Measurements from ENCODE around the gene ACOT7.
"Not testable (repeated sequence)": the region's sequence is repeated elsewhere in the genome, so short reads cannot be mapped to it uniquely, and the experiment has no call there.

ACOT7 gene

DNA sequence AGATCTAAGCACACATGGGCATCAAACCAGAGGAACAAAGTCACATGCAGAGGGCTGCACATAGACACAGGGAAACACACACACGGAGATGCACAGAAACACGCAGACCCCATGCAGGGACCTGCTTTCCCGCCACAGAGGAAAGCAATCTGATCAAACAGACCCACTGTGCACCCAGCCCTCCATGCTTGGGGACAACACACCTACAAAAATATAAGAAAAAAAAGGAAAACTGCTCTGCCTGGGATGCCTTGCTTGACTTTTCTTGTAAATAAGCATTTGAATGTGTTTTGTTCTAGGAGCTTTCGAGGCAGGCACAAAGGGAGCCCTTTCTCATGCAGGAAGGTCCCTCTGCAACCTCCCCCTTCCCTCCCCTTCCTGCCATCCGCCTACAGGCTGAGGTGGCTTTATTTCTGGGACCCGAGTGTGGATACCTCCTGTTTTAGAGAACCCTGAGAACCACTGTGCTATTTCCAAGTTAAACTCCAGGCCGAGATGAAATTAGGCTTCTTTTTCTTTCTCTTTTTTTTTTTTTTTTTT, 154.3 kb downstream of the ACOT7 start:
- no peak for DNase-seq (ENCODE audit: low read depth in 2 of 2)

DNA sequence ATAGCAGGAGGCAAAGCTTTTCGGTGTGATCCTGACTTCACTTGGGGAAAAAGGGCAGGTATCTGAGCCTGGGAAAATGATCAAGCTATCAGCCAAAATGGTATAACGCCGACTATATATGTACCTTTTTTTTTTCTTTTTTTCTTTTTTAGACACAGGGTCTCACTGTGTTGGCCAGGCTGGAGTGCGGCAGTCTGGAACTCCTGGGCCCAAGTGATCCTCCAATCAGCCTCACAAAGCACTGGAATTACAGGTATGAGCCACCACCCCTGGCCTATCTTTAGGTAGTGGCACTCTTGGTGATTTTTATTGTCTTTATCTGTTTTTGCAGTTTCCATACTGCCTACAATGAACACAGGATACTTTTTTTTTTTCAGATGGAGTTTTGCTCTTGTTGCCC, 156.5 kb downstream of the ACOT7 start:
- no peak for DNase-seq (ENCODE audit: low read depth in 2 of 2)

GRCh38 chr1:6235296-6235677, 158.3 kb downstream of the ACOT7 start:
- DNase-seq (ENCODE audit: low read depth in 2 of 2), result no peak

DNA sequence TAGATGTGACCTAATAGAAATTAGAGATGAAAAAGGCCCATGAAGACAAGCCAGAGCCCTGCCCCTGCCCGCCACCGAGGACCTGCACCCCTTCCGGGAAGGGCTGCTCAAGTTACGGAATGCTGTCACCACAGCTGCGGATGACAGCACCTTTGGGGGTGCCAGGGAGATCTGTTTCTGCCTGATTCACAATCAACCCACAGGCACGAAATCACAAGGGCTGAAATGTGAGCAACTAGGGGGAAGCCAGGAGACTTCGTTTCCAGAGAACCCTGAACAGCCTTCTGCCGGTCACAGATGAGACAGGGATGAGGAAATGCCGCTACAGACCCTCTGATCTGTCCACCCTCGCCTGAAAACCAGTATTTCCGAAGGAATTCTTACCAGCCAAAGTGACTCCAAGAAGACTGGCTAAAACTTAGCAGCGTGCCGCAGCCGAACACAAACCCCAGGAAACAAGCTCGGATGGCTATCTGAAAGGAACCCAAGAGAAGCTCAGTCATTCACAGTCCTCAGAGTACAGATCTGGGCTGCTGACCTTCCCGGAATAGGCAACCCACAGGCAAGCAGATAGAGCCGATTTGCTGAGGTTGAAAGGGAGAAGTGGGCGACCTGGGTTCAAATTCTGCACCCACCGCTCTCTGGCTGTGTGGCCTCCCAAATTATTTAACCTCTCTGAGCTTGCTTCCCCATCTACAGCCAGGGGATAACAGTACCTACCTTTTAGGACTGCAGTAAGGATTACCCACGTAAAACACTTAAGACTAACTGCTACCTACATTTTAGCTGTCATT, 158.9 kb downstream of the ACOT7 start:
- DNase-seq (ENCODE audit: low read depth in 2 of 2), result no peak

- no peak for DNase-seq (ENCODE audit: low read depth in 2 of 2)
Observed at GRCh38 chr1:6233376-6233775, 160.2 kb downstream of the ACOT7 start.

DNA sequence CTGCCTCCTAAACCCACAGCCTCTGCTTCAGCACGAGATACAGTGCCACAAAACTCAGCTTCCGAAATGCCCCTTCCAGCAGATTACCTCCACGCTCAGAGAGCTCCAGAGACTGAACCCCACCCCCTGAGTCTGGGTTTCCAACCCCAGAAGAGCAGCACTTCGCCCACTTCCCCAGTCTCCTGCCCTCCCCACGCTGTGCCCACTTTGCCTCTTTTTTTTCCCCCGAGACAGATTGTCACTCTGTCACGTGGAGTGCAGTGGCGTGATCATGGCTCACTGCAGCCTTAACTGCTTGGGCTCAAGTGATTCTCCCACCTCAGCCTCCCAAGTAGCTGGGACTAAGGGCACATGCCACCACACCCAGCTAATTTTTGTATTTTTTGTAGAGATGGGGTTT, 167.9 kb downstream of the ACOT7 start:
- no peak for DNase-seq (ENCODE audit: low read depth in 2 of 2)

GRCh38 chr1:6224718-6225117, 168.8 kb downstream of the ACOT7 start:
- no peak for DNase-seq (ENCODE audit: low read depth in 2 of 2)

GRCh38 chr1:6223617-6224016, 169.9 kb downstream of the ACOT7 start:
- DNase-seq (ENCODE audit: low read depth in 2 of 2), result no peak

DNA sequence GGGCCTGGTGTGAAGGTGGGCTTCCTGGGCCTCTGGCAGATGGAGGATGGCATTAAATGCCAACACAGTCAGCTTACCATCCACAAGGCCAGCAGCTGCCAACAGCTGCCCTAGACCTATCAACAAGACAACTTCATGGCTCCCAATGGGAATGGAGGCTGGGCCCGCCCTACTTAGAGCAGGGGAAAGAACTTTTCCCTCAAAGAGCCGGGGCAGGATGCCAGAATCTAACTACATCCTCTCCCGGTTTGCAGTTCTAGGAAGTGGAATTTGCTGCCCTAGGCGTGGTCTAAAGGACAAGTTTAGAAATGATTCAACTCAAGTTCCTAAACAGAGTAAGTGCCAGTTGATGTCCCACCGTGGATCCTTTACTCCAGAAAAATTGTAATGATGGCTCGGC, 170.9 kb downstream of the ACOT7 start:
- DNase-seq (ENCODE audit: low read depth in 2 of 2), result no peak

DNA sequence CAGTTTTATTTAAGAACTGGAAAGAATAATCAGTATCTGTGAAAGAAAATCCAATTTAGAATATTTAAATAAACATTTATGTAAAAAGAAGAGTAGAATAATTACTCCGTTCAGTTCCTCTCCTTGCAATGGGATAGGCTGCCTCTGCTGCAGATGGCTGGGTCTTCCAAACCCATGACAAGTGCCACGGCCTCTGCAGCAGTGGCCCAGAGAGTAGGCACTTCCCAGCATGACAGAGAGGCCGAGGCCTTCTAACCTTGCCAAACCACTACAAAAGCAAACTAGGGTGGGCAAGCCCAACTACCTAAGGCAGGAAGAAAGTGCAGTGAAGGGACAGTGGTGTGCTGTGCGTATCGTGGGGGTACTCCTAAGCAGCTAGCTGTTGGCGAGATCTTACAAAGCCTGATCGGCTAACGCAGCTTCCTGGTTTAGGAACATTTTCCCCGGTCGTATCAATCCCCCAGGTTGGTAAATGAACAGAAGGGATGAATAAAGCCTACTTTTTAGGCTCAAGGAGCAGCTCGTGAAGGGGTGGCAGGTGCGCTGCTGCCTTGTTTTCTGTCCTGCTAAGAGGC, 172.3 kb downstream of the ACOT7 start:
- DNase-seq (ENCODE audit: low read depth in 2 of 2), result no peak

DNA sequence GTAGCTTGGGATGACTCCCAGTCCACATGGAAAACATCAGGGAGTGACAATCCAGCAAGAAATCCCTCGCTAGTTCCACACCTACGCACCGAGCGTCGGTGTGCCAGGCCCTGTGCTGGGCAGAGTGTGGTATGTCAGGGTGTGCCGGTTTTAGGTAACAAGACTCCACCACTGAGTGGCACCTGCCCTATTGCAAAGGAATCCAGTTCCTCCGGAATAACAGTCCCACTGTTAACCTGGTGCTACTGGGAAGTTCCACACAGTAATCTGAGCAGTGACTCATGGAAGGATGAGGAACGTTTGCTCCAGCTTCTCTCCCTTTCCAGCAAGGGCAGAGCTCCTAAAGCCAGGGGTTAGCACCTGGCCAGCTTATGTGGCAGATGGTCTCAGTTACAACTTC, 173.3 kb downstream of the ACOT7 start:
- DNase-seq (ENCODE audit: low read depth in 2 of 2), result no peak

DNA sequence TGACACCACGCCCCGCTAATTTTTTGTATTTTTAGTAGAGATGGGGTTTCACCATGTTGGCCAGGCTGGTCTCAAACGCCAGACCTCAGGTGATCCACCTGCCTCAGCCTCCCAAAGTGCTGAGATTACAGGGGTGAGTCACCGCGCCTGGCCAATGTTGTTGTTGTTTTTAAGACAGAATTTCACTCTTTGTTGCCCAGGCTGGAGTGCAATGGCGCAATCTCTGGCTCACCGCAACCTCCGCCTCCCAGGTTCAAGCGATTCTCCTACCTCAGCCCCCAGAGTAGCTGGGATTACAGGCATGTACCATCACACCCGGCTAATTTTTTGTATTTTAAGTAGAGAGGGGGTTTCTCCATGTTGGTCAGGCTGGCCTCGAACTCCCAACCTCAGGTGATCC, 173.9 kb downstream of the ACOT7 start:
- not testable (repeated sequence) for DNase-seq (ENCODE audit: low read depth in 2 of 2)

- no peak for DNase-seq (ENCODE audit: low read depth in 2 of 2)
Observed at GRCh38 chr1:6218375-6219164, 175.0 kb downstream of the ACOT7 start.
